Measurements from ENCODE around the gene MMP20. TPM values are rescaled to one million over a fixed set of nuclear protein-coding genes. Genes with fewer than 3 reads are reported as not detected.

The MMP20 gene
- total RNA-seq, 1 donor from 2014 or later = not detected

DNA sequence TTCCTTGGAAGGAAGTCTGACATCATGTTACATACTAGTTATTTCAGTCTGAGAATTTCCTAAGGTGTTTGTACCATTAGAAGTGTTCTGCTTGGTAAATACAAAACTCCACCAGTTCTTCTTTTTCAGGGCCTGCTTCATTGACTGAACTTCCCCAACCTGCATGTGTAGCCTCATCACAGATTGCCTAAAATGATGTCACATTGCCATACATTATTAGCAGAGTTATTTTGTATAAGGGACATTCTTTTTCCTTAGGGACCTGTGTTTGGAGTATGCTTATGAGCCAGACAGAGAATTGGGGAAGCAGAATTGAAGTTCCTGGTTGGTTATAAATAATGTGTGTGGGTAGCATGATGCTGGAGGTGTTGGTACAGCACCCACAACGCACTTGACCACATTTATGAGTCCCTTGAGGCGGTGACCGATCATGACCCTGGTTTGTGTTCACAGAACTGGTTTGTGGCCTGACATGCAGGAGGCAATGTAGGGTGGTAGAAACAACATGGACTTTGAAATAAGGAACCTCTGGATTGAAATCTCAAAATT is 78.1 kb downstream of the MMP20 start:
- no peaks in the 10 kb centered on the region for H3K4me1 Mint-ChIP-seq

DNA sequence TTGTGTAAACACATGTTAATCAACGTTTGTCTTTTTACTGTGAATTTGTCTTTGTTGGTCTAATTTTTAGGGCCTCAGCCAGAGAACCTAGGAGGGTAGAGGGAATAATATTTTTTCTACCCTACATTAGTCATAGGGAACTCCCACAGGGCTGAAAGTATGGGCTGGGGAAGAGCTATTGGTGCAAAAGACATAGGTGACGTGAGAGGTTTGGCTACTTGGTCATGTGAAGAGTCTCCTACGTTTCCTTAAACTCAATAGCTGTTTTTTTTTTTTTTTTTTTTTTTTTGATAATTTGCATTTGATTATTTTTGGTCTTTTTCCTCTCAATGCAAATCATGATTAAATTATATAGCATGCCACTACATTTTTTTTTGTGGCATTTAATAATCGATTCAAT is 78.7 kb downstream of the MMP20 start:
- H3K27me3 Mint-ChIP-seq (ENCODE audit: low read depth) = no peaks in the 10 kb centered on the region
- H3K4me3 Mint-ChIP-seq = no peak overlapping the region
- H3K36me3 Mint-ChIP-seq (ENCODE audit: low read depth) = no peaks in the 10 kb centered on the region
- no peaks in the 10 kb centered on the region for H3K9me3 Mint-ChIP-seq
- TF ChIP-seq, protein P1, sequence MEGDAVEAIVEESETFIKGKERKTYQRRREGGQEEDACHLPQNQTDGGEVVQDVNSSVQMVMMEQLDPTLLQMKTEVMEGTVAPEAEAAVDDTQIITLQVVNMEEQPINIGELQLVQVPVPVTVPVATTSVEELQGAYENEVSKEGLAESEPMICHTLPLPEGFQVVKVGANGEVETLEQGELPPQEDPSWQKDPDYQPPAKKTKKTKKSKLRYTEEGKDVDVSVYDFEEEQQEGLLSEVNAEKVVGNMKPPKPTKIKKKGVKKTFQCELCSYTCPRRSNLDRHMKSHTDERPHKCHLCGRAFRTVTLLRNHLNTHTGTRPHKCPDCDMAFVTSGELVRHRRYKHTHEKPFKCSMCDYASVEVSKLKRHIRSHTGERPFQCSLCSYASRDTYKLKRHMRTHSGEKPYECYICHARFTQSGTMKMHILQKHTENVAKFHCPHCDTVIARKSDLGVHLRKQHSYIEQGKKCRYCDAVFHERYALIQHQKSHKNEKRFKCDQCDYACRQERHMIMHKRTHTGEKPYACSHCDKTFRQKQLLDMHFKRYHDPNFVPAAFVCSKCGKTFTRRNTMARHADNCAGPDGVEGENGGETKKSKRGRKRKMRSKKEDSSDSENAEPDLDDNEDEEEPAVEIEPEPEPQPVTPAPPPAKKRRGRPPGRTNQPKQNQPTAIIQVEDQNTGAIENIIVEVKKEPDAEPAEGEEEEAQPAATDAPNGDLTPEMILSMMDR (conservative IDR thresholded peaks at IDR 0.05) = no peak
- DNase-seq (ENCODE audit: low read depth, low spot score) = no peak
- no peak overlapping the region for H3K27ac Mint-ChIP-seq (ENCODE audit: unreplicated experiment)
- no peaks in the 10 kb centered on the region for H3K4me1 Mint-ChIP-seq

More for the DNA sequence above, 78.1 kb downstream of the MMP20 start:
- DNase-seq (ENCODE audit: low read depth, low spot score) = no peak
- Mint-ChIP-seq H3K4me3 (no peak overlapping the region), H3K9me3 (no peaks in the 10 kb centered on the region), H3K27me3 (ENCODE audit: low read depth) (no peaks in the 10 kb centered on the region), H3K36me3 (ENCODE audit: low read depth) (no peaks in the 10 kb centered on the region), H3K27ac (ENCODE audit: unreplicated experiment) (no peak overlapping the region)
- TF ChIP-seq, protein P1 (conservative IDR thresholded peaks at IDR 0.05) = no peak

DNA sequence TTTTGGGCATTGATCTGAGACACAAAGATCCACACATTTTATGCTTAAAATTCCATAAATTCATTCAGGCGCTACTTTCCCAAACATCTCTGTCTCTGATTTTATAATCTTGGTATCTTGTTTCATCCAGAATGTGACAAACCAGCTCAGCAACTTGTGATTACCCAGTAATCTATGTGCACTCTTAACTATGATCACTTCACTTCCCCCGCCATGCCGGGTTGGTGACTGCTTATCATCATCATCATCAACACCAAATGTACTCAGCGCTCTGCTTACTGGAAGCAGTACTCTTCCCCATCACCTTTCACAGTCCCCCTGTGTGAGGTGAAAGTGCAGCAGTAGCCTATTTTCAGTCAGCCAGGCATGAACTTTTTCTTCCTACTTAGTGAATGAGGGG is 79.4 kb downstream of the MMP20 start:
- Mint-ChIP-seq H3K27ac (ENCODE audit: unreplicated experiment) (no peak overlapping the region), H3K4me1 (no peaks in the 10 kb centered on the region), H3K4me3 (no peak overlapping the region), H3K36me3 (ENCODE audit: low read depth) (no peaks in the 10 kb centered on the region), H3K9me3 (no peaks in the 10 kb centered on the region), H3K27me3 (ENCODE audit: low read depth) (no peaks in the 10 kb centered on the region)
- TF ChIP-seq, protein P1 (conservative IDR thresholded peaks at IDR 0.05) = no peak
- DNase-seq (ENCODE audit: low read depth, low spot score) = no peak

DNA sequence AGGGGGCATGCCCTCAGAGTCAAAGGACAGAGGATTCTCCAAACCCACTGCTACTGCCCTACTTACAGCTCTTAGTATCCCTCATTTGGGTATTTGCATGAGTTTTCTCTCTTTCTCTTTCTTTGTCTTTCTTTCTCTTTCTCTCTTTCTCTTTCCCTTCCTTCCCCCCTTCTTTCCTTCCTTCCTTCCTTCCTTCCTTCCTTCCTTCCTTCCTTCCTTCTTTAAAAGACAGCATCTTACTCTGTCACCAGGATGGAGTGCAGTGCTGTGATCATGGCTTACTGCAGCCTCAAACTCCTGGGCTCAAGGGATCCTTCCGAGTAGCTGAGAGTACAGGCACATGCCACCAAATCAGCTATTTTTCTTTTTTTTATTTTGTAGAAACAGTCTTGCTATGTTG is 80.5 kb downstream of the MMP20 start:
- Mint-ChIP-seq H3K27ac (ENCODE audit: unreplicated experiment) (no peak overlapping the region), H3K36me3 (ENCODE audit: low read depth) (no peaks in the 10 kb centered on the region), H3K4me1 (no peaks in the 10 kb centered on the region), H3K27me3 (ENCODE audit: low read depth) (no peaks in the 10 kb centered on the region), H3K9me3 (no peaks in the 10 kb centered on the region), H3K4me3 (no peak overlapping the region)
- TF ChIP-seq, protein P1 (conservative IDR thresholded peaks at IDR 0.05) = no peak
- no peak for DNase-seq (ENCODE audit: low read depth, low spot score)

DNA sequence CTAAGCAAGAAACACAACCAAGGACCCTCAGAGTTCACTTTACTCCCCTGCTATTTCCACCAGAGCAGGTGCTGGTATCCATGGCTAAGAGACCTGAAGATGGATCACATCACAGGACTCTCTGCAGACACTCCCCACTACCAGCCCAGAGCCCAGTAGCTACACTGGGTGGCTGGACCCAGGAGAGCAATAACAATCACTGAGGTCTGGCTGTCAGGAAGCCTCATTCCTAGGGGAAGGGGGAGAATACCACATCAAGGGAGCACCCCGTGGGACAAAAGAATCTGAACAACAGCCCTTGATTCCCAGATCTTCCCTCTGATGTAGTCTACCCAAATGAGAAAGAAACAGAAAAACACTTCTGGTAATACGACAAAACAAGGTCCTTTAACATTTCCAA is 85.6 kb downstream of the MMP20 start:
- no peak overlapping the region for H3K4me3 Mint-ChIP-seq
- H3K36me3 Mint-ChIP-seq (ENCODE audit: low read depth) = no peaks in the 10 kb centered on the region
- H3K27me3 Mint-ChIP-seq (ENCODE audit: low read depth) = no peaks in the 10 kb centered on the region
- H3K4me1 Mint-ChIP-seq = no peaks in the 10 kb centered on the region
- no peak overlapping the region for H3K27ac Mint-ChIP-seq (ENCODE audit: unreplicated experiment)
- no peak for DNase-seq (ENCODE audit: low read depth, low spot score)
- TF ChIP-seq, protein P1 (conservative IDR thresholded peaks at IDR 0.05) = no peak
- peaks cover 4% of the 10 kb centered on the region for H3K9me3 Mint-ChIP-seq

All from neural crest cell (in vitro differentiated cells).